NCI-H526 (cell line): ENCODE results near the gene RSRP1.
"Not testable (repeated sequence)": the region's sequence is repeated elsewhere in the genome, so short reads cannot be mapped to it uniquely, and the experiment has no call there.

Experiments used
- DNase-seq, 2 experiments: peaks; one replicate each; lab custom pipeline; 2025; lab: John Stamatoyannopoulos, UW

RSRP1 gene

GRCh38 chr1:25257196-25257595, 9.9 kb upstream of the RSRP1 start:
- DNase-seq: no peak

- DNase-seq: no peak
These were observed 9.3 kb upstream of the RSRP1 start for GRCh38 chr1:25256578-25256965.

GRCh38 chr1:25255706-25256577, 8.7 kb upstream of the RSRP1 start:
- no peak for DNase-seq

GRCh38 chr1:25253911-25254310, 6.7 kb upstream of the RSRP1 start:
- DNase-seq: no peak

GRCh38 chr1:25247829-25248754, 838 bp upstream of the RSRP1 start:
- no peak for DNase-seq

- DNase-seq: peak in 1 of 2 experiments; percentile 64
These were observed 642 bp downstream of the RSRP1 start for GRCh38 chr1:25246600-25247023.

GRCh38 chr1:25245809-25246599, 1.2 kb downstream of the RSRP1 start:
- DNase-seq: peak in 1 of 2 experiments; percentile 35

GRCh38 chr1:25245393-25245792, 1.9 kb downstream of the RSRP1 start:
- no peak for DNase-seq

- no peak for DNase-seq
These were observed 3.3 kb downstream of the RSRP1 start for GRCh38 chr1:25243907-25244306.

- peak; percentile 95 to 98 for DNase-seq
These were observed 7.3 kb downstream of the RSRP1 start for GRCh38 chr1:25239681-25240541.

- DNase-seq: no peak
These were observed 9.2 kb downstream of the RSRP1 start for GRCh38 chr1:25238046-25238445.

GRCh38 chr1:25236261-25236660, 11.0 kb downstream of the RSRP1 start:
- not testable (repeated sequence) for DNase-seq

- not testable (repeated sequence) for DNase-seq
These were observed 11.8 kb downstream of the RSRP1 start for GRCh38 chr1:25235411-25235810.

GRCh38 chr1:25232866-25233784, 14.1 kb downstream of the RSRP1 start:
- DNase-seq: peak; percentile 30 to 52

GRCh38 chr1:25232027-25232865, 15.0 kb downstream of the RSRP1 start, which contains the start of gene SYF2:
TSS of gene SYF2 (minus strand) at chr1:25232502. CDS start at chr1:25232467, 35 bp downstream.
- DNase-seq: peak; percentile 89 to 94

GRCh38 chr1:25223471-25223870, 23.8 kb downstream of the RSRP1 start:
- no peak for DNase-seq

- DNase-seq: no peak
These were observed 24.6 kb downstream of the RSRP1 start for GRCh38 chr1:25222606-25223005.

- DNase-seq: no peak
These were observed 26.6 kb downstream of the RSRP1 start for GRCh38 chr1:25220666-25221065.
